ENCODE data around the gene TUNAR. TPM values are rescaled to one million over a fixed set of nuclear protein-coding genes. Genes with fewer than 3 reads are reported as not detected.

The TUNAR gene
- total RNA-seq, 2 experiments from 2014 or later = not detected

DNA sequence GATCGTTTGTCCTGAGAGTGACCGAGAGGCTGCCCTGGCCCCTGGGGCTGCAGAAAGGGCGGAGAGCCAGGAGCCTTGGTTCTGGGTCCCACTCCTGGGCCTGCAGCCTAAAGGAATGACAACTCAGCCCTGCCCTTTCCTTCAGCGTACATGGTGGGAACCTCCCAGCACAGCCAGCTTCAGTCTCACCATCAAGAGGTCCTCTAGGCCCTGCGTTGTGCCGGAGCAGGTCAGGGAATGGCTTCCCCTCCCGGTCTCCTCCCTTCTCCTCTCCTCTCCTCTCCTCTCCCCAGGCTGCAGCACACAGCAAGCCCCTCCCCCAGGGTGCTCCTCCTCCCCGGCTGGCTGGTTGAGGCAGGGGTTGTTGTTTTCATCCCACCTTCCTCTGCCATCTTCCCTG, 44.6 kb upstream of the TUNAR start:
- intact Hi-C loops (cut with DNase I, micrococcal nuclease) = no loop called here
- DNase-seq (no peak), ATAC-seq (ENCODE audit: poor library complexity) (no peak)
- Histone ChIP-seq H3K27me3 (ENCODE audit: control insufficient read depth in 1 of 2, insufficient read depth in 2 of 2, low read length in 2 of 2) (peaks cover 5% of the 10 kb centered on the region in 2 experiments), H3K9me3 (ENCODE audit: control insufficient read depth in 1 of 2, insufficient read depth in 1 of 2, low read length in 2 of 2) (peaks cover 0 to 15% of the 10 kb centered on the region in 2 experiments), H3K4me1 (ENCODE audit: insufficient read depth, low read length) (no peaks in the 10 kb centered on the region), H3K4me3 (ENCODE audit: low read length) (no peak overlapping the region), H3K36me3 (ENCODE audit: insufficient read depth, low read length) (no peaks in the 10 kb centered on the region), H3K27ac (ENCODE audit: low read depth in 1 of 2, low read length in 2 of 2) (no peak overlapping the region)
- no peaks in the 10 kb centered on the region for H3K9me3 Mint-ChIP-seq
- CTCF ChIA-PET = no interaction called here
- no peak overlapping the region for H3K27ac Mint-ChIP-seq
- TF ChIP-seq, protein P1, sequence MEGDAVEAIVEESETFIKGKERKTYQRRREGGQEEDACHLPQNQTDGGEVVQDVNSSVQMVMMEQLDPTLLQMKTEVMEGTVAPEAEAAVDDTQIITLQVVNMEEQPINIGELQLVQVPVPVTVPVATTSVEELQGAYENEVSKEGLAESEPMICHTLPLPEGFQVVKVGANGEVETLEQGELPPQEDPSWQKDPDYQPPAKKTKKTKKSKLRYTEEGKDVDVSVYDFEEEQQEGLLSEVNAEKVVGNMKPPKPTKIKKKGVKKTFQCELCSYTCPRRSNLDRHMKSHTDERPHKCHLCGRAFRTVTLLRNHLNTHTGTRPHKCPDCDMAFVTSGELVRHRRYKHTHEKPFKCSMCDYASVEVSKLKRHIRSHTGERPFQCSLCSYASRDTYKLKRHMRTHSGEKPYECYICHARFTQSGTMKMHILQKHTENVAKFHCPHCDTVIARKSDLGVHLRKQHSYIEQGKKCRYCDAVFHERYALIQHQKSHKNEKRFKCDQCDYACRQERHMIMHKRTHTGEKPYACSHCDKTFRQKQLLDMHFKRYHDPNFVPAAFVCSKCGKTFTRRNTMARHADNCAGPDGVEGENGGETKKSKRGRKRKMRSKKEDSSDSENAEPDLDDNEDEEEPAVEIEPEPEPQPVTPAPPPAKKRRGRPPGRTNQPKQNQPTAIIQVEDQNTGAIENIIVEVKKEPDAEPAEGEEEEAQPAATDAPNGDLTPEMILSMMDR (IDR thresholded peaks at IDR 0.05) = no peak
- H3K4me1 Mint-ChIP-seq (ENCODE audit: low read depth) = peaks cover 5% of the 10 kb centered on the region
- H3K4me3 Mint-ChIP-seq = no peak overlapping the region
- POLR2A ChIA-PET = no interaction called here
- no peaks in the 10 kb centered on the region for H3K36me3 Mint-ChIP-seq (ENCODE audit: low read depth)
- H3K27me3 Mint-ChIP-seq = peaks cover 59% of the 10 kb centered on the region

DNA sequence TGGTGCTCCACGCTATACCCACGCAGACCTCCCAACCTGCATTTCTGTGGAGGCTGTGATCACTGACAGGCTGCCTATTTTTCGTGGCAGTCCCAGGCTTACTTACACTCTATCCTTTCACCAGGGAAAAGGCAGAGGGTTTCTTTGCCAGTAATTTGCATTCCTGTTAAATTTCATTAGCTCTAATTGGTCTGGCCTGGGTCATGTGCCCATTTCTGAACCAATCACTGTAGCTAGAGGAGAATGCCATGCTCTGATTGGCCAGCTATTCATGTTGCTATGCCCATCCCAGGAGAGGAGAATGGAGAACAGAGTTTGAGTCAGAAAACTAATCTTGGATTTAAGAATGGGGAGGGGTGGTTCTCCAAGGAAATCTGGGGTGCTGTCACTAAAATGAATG, 43.2 kb upstream of the TUNAR start:
- Histone ChIP-seq H3K36me3 (ENCODE audit: insufficient read depth, low read length) (no peaks in the 10 kb centered on the region), H3K9me3 (ENCODE audit: control insufficient read depth in 1 of 2, insufficient read depth in 1 of 2, low read length in 2 of 2) (peaks cover 0 to 14% of the 10 kb centered on the region in 2 experiments), H3K4me1 (ENCODE audit: insufficient read depth, low read length) (no peaks in the 10 kb centered on the region), H3K27ac (ENCODE audit: low read depth in 1 of 2, low read length in 2 of 2) (no peak overlapping the region), H3K27me3 (ENCODE audit: control insufficient read depth in 1 of 2, insufficient read depth in 2 of 2, low read length in 2 of 2) (peaks cover 5% of the 10 kb centered on the region in 2 experiments), H3K4me3 (ENCODE audit: low read length) (no peak overlapping the region)
- DNase-seq = no peak
- ChIA-PET POLR2A (no interaction called here), CTCF (no interaction called here)
- Mint-ChIP-seq H3K4me1 (ENCODE audit: low read depth) (peaks cover 5% of the 10 kb centered on the region), H3K9me3 (peaks cover 3% of the 10 kb centered on the region), H3K4me3 (no peak overlapping the region), H3K36me3 (ENCODE audit: low read depth) (no peaks in the 10 kb centered on the region), H3K27me3 (peaks cover 55% of the 10 kb centered on the region), H3K27ac (no peak overlapping the region)
- no peak for ATAC-seq (ENCODE audit: poor library complexity)
- TF ChIP-seq, protein P1 (IDR thresholded peaks at IDR 0.05) = no peak
- intact Hi-C loops (cut with DNase I, micrococcal nuclease) = no loop called here

DNA sequence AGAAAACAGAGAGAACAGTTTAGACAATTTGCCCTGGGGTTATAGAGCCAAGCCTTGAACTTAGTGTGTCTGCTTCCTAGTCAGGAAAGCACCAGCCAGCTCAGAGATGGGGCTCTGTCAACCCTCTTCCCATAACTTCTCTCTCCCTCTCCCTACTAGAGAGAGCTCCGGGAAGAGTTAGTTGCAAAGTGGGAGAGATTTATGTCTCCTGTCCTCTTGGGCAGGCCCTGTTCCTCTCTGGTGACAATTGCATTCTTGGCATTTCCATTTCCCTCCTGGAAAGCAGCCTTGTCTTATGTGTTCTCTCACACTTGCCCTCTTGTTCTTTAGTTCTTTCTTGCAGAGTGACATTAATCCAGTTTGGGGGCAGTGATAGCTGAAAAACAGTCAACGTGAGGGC, 42.1 kb upstream of the TUNAR start:
- Histone ChIP-seq H3K4me1 (ENCODE audit: insufficient read depth, low read length) (no peaks in the 10 kb centered on the region), H3K27me3 (ENCODE audit: control insufficient read depth in 1 of 2, insufficient read depth in 2 of 2, low read length in 2 of 2) (peaks cover 5% of the 10 kb centered on the region in 2 experiments), H3K4me3 (ENCODE audit: low read length) (no peak overlapping the region), H3K36me3 (ENCODE audit: insufficient read depth, low read length) (no peaks in the 10 kb centered on the region), H3K27ac (ENCODE audit: low read depth in 1 of 2, low read length in 2 of 2) (no peak overlapping the region), H3K9me3 (ENCODE audit: control insufficient read depth in 1 of 2, insufficient read depth in 1 of 2, low read length in 2 of 2) (peaks cover 0 to 11% of the 10 kb centered on the region in 2 experiments)
- TF ChIP-seq, protein P1 (IDR thresholded peaks at IDR 0.05) = no peak
- Mint-ChIP-seq H3K4me1 (ENCODE audit: low read depth) (peaks cover 5% of the 10 kb centered on the region), H3K27ac (no peak overlapping the region), H3K9me3 (peaks cover 3% of the 10 kb centered on the region), H3K27me3 (peaks cover 53% of the 10 kb centered on the region), H3K4me3 (no peak overlapping the region), H3K36me3 (ENCODE audit: low read depth) (no peaks in the 10 kb centered on the region)
- intact Hi-C loops (cut with DNase I, micrococcal nuclease) = no loop called here
- ChIA-PET POLR2A (no interaction called here), CTCF (no interaction called here)
- DNase-seq = no peak
- ATAC-seq (ENCODE audit: poor library complexity) = no peak

All from CD4-positive, alpha-beta T cell (primary cell).